Fibroblast of villous mesenchyme (primary cell): ENCODE results near the gene FGF5. TPM values are rescaled to one million over a fixed set of nuclear protein-coding genes. Genes with fewer than 3 reads are reported as not detected.
"Not testable (repeated sequence)": the region's sequence is repeated elsewhere in the genome, so short reads cannot be mapped to it uniquely, and the experiment has no call there.

ENCODE experiments used
- DNase-seq: peaks from one replicate; pipeline ENCODE4 v3.0.0-alpha.2; 2010; ENCODE audit warnings: low read depth
- H3K4me3 ChIP-seq: 2 replicates; pipeline ENCODE4 v1.5.1; 2011; ENCODE audit warnings: low read depth, mild to moderate bottlenecking, low read length
- total RNA-seq: library from RNA; depleted of rRNA; stranded (reverse); fragments of >200 nt; gene quantifications from 2 replicates; pipeline ENCODE4 v1.2.3, GENCODE V29; 2012
- TF ChIP-seq, protein P1 (sequence below): IDR thresholded peaks from 2 replicates; pipeline ENCODE4 v1.5.1; 2012; ENCODE audit warnings: low read depth, mild to moderate bottlenecking, low read length; ENCODE audit not compliant: insufficient read depth

FGF5 gene
- total RNA-seq, 1 donor = 5.2 TPM

DNA sequence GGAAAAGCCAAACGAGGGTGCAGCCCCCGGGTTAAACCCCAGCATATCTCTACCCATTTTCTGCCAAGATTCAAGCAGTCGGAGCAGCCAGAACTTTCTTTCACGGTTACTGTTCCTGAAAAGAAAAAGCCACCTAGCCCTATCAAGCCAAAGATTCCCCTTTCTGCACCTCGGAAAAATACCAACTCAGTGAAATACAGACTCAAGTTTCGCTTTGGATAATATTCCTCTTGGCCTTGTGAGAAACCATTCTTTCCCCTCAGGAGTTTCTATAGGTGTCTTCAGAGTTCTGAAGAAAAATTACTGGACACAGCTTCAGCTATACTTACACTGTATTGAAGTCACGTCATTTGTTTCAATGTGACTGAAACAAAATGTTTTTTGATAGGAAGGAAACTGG, 20.0 kb downstream of the FGF5 start:
- DNase-seq = no peak
- TF ChIP-seq, protein P1, sequence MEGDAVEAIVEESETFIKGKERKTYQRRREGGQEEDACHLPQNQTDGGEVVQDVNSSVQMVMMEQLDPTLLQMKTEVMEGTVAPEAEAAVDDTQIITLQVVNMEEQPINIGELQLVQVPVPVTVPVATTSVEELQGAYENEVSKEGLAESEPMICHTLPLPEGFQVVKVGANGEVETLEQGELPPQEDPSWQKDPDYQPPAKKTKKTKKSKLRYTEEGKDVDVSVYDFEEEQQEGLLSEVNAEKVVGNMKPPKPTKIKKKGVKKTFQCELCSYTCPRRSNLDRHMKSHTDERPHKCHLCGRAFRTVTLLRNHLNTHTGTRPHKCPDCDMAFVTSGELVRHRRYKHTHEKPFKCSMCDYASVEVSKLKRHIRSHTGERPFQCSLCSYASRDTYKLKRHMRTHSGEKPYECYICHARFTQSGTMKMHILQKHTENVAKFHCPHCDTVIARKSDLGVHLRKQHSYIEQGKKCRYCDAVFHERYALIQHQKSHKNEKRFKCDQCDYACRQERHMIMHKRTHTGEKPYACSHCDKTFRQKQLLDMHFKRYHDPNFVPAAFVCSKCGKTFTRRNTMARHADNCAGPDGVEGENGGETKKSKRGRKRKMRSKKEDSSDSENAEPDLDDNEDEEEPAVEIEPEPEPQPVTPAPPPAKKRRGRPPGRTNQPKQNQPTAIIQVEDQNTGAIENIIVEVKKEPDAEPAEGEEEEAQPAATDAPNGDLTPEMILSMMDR = no peak
- no peak overlapping the region for H3K4me3 ChIP-seq

DNA sequence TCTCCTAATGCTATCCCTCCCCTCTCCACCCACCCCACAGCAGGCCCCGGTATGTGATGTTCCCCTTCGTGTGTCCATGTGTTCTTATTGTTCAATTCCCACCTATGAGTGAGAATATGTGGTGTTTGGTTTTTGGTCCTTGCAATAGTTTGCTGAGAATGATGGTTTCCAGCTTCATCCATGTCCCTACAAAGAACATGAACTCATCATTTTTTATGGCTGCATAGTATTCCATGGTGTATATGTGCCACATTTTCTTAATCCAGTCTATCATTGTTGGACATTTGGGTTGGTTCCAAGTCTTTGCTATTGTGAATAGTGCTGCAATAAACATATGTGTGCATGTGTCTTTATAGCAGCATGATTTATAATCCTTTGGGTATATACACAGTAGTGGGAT, 24.2 kb downstream of the FGF5 start:
- not testable (repeated sequence) for DNase-seq, H3K4me3 ChIP-seq

DNA sequence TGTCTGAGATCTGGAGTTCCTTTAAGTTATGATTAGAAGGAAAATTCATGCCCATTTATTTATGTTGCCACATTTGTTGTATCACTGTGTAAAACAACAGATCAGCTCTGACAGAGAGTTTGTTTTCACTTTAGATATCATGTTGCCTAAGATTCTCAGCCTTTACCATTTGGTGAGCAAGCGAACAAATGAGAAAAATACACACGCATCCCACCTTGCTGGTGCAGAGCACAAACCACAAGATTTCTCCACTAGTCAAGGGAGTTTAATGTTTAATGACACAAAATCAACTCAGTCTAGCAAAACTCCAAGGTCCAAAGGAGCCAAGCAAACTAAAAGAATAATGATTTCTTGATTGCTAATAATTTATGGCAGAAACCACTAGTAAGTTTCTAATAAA, 27.7 kb downstream of the FGF5 start:
- DNase-seq = no peak

DNA sequence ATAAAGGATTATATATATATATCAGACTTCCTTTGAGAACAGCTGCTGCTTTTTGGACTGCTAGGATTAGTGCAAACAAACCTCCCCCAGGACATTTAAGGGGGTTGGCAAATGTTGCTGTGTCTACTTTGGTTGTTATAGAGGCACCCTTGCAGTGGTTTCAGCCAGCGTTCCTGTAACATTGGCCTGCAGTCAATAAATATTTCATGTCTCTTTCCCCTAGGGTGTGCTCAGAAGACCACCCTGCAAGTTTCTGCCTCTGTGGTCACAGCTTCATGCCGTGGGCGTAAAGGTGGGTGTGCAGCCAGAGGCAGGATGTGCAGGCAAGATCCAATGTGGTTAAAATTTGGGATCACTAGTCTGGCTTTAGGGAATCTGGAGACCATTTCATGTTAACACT, 28.9 kb downstream of the FGF5 start:
- TF ChIP-seq, protein P1 = no peak
- no peak for DNase-seq
- no peak overlapping the region for H3K4me3 ChIP-seq

More for the DNA sequence above, 27.7 kb downstream of the FGF5 start:
- TF ChIP-seq, protein P1 = no peak
- no peak overlapping the region for H3K4me3 ChIP-seq

DNA sequence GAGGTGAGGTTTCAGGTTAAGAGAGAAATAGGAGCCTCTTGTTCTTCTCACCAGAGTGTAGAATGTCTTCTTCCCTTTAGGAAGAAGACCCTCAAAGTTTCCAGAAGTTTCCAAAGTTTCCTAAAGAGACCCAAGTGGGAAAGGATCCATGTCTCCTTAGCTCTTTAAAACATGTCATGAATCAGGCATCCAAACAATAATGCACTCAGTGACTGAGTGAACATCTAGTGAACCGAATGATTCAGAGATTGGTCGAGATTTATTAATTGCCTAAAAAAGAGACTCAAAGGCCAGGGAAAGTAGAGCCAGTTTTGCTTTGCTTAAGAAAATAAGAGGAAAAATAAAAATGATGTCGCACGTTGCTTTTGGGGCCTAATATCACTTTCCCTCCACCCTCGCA, 29.4 kb downstream of the FGF5 start:
- TF ChIP-seq, protein P1 = no peak
- no peak overlapping the region for H3K4me3 ChIP-seq
- DNase-seq = no peak

DNA sequence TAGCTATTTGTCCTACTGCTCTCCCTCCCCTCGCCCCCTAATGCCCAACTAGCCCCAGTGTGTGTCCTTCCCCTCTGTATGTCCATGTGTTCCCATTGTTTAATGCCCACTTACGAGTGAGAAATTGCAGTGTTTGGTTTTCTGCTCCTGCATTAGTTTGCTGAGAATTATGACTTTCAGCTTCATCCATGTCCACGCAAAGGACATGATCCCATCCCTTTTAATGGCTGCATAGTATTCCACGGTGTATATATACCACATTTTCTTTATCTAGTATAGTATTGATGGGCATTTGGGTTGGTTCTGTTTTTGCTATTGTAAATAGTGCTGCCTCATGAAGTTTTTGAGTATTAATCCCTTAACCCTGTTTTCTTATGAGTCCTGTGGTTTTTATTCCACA, 35.4 kb downstream of the FGF5 start:
- H3K4me3 ChIP-seq = no peak overlapping the region
- no peak for DNase-seq
- TF ChIP-seq, protein P1 = no peak

DNA sequence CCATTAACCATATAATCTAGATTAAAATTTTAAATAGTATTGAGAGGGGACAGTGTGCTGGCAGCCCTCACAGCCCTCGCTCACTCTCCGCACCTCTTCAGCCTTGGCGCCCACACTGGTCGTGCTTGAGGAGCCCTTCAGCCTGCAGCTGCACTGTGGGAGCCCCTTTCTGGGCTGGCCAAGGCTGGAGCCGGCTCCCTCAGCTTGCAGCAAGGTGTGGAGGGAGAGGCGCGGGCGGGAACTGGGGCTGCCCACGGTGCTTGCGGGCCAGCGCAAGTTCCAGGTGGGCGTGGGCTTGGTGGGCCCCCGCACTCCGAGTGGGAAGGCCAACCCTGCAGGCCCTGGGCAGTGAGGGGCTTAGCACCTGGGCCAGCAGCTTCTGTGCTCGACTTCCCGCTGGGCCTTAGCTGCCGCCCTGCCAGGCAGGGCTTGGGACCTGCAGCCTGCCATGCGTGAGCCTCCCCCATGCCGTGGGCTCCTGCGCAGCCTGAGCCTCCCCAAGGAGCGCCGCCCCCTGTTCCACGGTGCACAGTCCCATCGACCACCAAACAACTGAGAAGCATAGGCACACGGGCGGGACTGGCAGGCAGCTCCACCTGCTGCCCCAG, 36.3 kb downstream of the FGF5 start:
- H3K4me3 ChIP-seq = no peak overlapping the region
- no peak for DNase-seq
- TF ChIP-seq, protein P1 = no peak
